ENCODE data around the gene ODAM.

The ODAM gene

GRCh38 chr4:70195425-70195824, at the start of gene ODAM:
ODAM (plus strand) TSS chr4:70195725; CDS start chr4:70196544, 819 bp downstream.
- Histone ChIP-seq H3K9me3 (no peaks in the 10 kb centered on the region), H3K36me3 (no peaks in the 10 kb centered on the region), H3K27me3 (no peaks in the 10 kb centered on the region), H3K4me1 (ENCODE audit: control insufficient read depth in 1 of 2, insufficient read depth in 1 of 2, low read depth in 1 of 2, low read length in 1 of 2) (no peaks in the 10 kb centered on the region), H3K4me3 (ENCODE audit: low read depth in 1 of 2, low read length in 1 of 2) (no peak within 1 kb of the TSS), H3K27ac (no peak within 1 kb of the TSS)
- no peak for TF ChIP-seq CTCF (IDR thresholded peaks at IDR 0.05)

DNA sequence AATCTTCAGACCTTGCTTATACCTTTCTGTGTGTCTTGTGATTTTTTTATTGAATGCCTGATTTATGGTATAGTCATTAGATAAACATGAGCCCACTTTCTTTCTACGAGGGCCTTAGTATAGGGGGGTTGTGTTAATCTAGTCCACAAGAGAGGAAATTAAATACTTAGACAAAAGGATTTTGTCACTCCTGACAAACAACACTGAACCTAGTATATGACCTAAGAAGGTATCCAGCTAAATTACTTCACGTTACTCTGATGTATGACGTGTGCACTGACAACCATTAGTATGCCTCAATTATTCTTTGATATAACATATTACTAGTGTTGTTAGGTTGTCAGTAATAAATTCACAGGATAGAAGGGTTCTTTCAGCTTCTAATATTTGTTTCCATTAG, 44.3 kb upstream of the ODAM start:
- Histone ChIP-seq H3K27ac (no peak overlapping the region), H3K4me3 (ENCODE audit: low read depth in 1 of 2, low read length in 1 of 2) (no peak overlapping the region), H3K9me3 (no peaks in the 10 kb centered on the region), H3K4me1 (ENCODE audit: control insufficient read depth in 1 of 2, insufficient read depth in 1 of 2, low read depth in 1 of 2, low read length in 1 of 2) (no peaks in the 10 kb centered on the region), H3K36me3 (no peaks in the 10 kb centered on the region), H3K27me3 (no peaks in the 10 kb centered on the region)
- no peak for TF ChIP-seq CTCF (IDR thresholded peaks at IDR 0.05)

DNA sequence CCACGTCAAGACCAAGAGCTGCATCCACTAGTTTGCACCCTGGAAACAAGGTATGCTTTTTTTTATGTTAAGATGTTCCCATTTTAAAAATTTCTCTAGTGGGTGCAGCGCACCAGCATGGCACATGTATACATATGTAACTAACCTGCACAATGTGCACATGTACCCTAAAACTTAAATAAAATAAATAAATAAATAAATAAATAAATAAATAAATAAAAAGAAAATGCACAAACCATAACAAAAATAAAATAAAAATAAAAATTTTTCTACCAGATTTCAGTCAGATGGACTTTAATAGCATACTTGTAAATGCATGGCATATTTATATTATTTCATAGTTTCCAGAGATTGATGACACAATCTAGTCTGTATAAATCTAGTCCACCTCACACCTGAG, 43.4 kb upstream of the ODAM start:
- Histone ChIP-seq H3K9me3 (no peaks in the 10 kb centered on the region), H3K4me1 (ENCODE audit: control insufficient read depth in 1 of 2, insufficient read depth in 1 of 2, low read depth in 1 of 2, low read length in 1 of 2) (no peaks in the 10 kb centered on the region), H3K4me3 (ENCODE audit: low read depth in 1 of 2, low read length in 1 of 2) (no peak overlapping the region), H3K27me3 (no peaks in the 10 kb centered on the region), H3K36me3 (no peaks in the 10 kb centered on the region), H3K27ac (no peak overlapping the region)
- TF ChIP-seq CTCF (IDR thresholded peaks at IDR 0.05): no peak

DNA sequence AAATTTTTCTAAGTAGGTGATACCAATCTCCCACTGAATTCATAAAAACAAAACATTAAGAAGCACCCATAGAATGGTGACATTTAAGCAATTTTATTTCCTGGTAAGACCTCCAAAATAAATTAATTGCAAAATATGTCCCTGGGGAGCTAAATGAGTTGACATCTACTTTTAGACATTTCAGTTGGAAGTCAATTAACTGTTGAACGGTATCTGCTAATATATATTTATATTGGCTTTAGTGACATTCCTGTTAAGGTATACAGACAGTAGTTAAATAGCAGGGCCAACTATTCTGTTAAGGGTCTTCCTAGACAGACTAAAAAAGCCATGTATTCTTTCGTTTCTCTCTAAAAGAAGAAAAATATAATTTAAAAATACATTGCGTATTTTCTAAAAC, 41.6 kb upstream of the ODAM start, which contains the start of gene PRR27:
TSS of gene PRR27 (plus strand) at position 301 of the 400 bp plus-strand sequence. CDS start 139 bp downstream, outside the sequence.
- Histone ChIP-seq H3K36me3 (no peaks in the 10 kb centered on the region), H3K27me3 (no peaks in the 10 kb centered on the region), H3K27ac (no peak within 1 kb of the TSS), H3K9me3 (no peaks in the 10 kb centered on the region), H3K4me1 (ENCODE audit: control insufficient read depth in 1 of 2, insufficient read depth in 1 of 2, low read depth in 1 of 2, low read length in 1 of 2) (no peaks in the 10 kb centered on the region), H3K4me3 (ENCODE audit: low read depth in 1 of 2, low read length in 1 of 2) (no peak within 1 kb of the TSS)
- TF ChIP-seq CTCF (IDR thresholded peaks at IDR 0.05): no peak

DNA sequence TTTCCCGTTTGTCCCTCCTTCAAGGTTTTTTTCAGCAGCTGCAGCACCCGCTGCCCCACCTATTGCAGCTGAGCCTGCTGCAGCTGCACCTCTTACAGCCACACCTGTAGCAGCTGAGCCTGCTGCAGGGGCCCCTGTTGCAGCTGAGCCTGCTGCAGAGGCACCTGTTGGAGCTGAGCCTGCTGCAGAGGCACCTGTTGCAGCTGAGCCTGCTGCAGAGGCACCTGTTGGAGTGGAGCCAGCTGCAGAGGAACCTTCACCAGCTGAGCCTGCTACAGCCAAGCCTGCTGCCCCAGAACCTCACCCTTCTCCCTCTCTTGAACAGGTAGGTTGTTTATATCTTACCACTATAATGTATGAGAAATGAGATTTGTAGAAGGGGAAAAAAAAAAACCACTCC, 36.9 kb upstream of the ODAM start:
- TF ChIP-seq CTCF (IDR thresholded peaks at IDR 0.05): no peak
- Histone ChIP-seq H3K27me3 (no peaks in the 10 kb centered on the region), H3K9me3 (no peaks in the 10 kb centered on the region), H3K27ac (no peak overlapping the region), H3K4me3 (ENCODE audit: low read depth in 1 of 2, low read length in 1 of 2) (no peak overlapping the region), H3K36me3 (no peaks in the 10 kb centered on the region), H3K4me1 (ENCODE audit: control insufficient read depth in 1 of 2, insufficient read depth in 1 of 2, low read depth in 1 of 2, low read length in 1 of 2) (no peaks in the 10 kb centered on the region)

- H3K27me3 ChIP-seq: no peaks in the 10 kb centered on the region
- H3K4me3 ChIP-seq (ENCODE audit: low read depth in 1 of 2, low read length in 1 of 2): no peak overlapping the region
- H3K27ac ChIP-seq: no peak overlapping the region
- TF ChIP-seq CTCF (IDR thresholded peaks at IDR 0.05): no peak
- H3K9me3 ChIP-seq: no peaks in the 10 kb centered on the region
- no peaks in the 10 kb centered on the region for H3K4me1 ChIP-seq (ENCODE audit: control insufficient read depth in 1 of 2, insufficient read depth in 1 of 2, low read depth in 1 of 2, low read length in 1 of 2)
- H3K36me3 ChIP-seq: no peaks in the 10 kb centered on the region
Observed at GRCh38 chr4:70177090-70177489, 18.4 kb upstream of the ODAM start.

Data from neutrophil (primary cell).